GM19035 (cell line): ENCODE data around the gene JADE2.
"Not testable (repeated sequence)": the region's sequence is repeated elsewhere in the genome, so short reads cannot be mapped to it uniquely, and the experiment has no call there.

Experiments used
- ATAC-seq: cut with Tn5 transposase; IDR thresholded peaks from one replicate; pipeline ENCODE4 v1.9.1; 2021; ENCODE audit not compliant: unreplicated experiment

The JADE2 gene

DNA sequence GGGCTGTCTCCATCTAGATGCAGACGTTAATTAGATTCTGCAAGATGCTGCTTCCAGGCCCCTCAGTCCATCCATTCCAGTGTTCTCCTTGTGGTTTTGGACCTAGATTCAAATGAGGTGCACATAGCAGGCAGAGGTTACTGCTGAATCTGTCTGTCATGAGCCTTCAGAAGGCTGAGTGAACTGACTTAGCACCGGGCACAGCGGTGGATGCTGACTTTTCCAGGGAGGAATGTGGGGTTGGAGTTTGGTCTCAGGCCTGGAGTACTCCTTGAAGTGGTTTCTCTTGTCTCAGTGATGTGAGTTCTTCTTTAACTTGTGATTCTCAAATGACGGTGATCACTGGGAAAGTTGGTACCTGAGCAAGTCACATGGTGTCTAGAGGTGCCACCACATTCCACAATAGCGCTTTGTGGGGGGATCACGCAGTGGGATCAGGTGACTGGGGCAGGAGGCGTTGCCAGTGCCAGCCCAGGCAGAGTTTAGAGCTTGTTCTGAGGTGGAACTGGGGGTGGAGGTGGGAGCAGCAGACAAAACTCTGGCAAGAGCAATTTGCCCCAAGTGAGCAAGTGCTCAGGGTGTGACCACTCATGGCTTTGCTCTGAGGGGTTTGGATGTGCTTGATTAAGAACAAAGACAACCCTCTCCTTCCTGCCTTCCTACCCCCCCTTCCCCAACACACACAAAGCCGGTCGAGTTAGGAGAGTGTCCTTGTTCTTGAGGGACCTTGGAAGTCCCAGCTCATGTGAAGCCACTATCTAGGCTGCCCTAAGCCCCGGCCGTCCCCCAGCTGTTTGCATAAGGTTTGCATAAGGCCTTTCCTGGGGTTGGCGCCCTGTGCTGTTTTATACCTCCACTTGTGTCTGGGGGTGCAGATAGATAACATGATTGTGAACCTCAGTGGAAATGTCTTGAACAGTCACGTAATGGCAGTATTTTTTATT is 25.1 kb downstream of the JADE2 start:
- ATAC-seq = no peak

DNA sequence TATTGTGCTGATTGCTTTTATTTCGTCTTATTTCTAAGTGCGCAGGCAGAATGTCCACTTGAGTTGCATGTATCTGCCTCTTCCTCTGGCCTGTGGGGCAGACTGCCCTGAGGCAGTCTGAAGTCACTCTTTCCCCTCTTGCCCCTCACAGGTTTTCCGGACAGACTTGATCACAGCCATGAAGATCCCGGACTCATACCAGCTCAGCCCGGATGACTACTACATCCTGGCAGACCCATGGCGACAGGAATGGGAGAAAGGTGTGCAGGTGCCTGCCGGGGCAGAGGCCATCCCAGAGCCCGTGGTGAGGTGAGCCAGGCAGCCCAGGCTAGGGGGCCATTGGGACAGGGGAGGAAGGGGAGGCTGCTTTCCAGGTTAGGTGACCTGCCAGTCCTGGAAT is 26.4 kb downstream of the JADE2 start:
- no peak for ATAC-seq

DNA sequence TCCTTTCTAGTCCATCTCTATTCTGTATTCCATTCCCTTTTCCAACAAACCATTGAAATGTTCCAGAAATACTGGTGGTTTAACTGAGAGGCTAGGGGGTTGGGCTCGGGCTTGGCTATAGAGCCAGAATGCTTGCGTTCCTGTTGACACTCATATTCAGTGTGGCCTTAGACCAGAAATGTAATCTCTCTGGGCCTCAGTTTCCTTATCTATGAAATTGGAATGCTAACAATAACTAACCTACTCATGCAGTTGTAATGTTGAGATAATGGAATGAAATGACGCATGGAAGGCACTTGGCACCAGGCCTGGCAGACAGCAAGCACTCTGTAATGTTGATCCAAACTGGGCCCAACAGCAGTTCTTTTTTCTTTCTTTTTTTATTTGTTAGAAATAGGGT is 26.8 kb downstream of the JADE2 start:
- no peak for ATAC-seq

DNA sequence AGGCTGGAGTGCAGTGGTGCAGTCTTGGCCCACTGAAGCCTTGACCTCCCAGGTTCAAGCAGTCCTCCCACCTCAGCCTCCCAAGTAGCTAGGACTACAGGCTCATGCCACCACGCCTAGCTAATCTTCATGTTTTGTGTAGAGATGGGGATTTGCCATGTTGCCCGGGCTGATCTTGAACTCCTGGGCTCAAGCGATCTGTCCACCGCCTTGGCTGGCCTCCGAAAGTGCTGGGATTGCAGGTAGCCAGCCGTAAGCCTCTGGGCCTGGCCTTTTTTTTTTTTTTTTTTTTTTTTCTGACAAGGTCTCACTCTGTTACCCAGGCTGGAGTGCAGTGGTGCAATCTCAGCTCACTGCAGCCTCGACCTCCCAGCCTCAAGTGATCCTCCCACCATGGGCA is 27.2 kb downstream of the JADE2 start:
- not testable (repeated sequence) for ATAC-seq

DNA sequence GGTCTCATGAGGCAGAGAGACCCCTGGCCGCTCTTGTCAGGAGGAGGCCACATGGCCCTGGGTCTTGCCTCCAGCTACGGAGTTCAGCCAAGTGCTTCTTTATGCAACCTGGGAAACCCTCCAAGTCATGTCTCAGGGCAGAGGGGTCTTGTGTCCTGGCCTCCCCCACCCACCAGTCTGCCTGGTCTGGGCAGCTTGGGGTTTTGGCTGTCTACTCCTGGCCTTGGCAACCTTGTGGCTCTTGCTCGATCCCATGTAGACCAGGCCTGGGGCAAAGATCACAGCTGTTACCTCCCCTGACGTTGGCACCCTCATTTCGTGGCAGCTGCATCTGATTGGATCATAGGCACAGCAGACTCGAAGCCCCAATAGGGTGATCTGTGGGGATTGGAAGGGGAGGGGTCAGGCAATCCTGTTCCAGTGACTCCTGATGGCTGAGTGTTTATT is 28.4 kb downstream of the JADE2 start:
- no peak for ATAC-seq

DNA sequence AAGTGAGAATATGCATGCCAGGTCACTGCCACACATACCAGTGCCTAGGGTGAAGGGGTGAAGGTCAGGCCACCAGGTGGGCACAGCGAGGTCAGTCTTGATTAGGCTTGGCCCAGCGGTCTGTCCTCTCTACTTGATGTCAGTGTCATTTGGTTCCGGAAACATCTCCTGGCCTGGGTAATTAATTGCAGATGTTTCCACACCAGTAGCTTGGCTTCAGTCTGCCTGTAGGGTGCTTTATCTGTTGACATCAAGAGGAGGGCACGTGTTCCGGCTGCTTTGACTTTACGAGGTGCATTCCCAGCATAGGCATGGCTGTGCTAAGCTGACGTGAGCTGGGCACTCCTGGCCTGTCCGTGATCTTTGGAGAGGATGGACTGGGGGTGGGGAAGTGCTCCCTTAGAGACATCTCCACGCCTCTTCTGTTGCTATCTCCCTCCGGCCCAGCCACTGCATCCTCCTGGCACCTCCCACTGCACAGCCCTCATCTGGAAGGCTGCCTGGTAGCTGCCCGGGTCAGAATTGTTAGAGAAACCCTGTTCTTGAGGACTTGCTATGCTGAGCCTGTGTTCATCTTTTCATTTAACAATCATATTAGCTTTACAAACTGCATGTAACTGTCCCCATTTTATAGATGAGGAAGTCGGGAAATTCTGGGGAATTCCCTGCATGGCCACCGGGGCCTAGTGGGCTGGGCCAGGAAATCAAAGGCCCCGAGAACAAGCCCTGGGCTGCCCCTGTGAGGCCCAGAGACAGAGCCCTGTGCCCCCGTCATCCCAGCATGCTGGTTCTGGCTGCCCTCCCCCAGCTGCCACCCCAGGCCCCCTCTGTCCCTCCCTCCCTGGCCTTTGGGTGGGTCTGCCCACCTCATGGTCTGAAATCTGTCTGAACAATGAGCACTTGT is 29.1 kb downstream of the JADE2 start:
- peak; percentile 48 for ATAC-seq

DNA sequence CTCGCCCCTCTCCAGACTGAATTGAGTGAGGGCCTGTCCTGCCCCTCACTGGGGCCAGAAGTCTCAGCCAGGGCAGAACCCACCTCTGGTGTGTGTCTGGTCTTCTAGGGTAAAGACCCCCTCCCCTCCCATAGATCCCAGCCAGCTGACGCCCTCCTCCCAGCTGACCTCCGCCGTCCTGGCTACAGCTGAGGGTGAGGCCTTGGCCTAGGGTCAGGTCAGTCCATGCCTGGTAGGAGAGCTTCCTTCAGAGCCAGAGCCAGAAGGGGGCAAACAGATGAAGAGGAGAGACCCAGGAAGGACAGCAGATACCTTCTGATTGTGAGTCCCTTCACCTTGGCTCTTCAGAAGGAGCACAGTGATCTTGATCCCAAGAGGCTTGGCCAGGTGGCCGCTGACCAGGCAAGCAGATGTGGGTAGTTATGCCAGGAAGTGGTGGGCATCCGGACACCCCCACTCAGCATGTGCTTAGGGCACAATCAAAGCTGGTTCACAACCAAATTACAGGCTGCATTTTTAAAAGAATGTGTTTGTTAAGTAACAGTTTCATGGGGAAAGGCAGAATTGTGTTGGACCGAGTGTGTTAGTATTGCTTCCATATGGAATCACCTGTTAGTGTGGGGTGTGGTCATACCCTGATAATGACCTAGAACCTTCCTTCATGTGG is 29.9 kb downstream of the JADE2 start:
- ATAC-seq = peak; percentile 5

DNA sequence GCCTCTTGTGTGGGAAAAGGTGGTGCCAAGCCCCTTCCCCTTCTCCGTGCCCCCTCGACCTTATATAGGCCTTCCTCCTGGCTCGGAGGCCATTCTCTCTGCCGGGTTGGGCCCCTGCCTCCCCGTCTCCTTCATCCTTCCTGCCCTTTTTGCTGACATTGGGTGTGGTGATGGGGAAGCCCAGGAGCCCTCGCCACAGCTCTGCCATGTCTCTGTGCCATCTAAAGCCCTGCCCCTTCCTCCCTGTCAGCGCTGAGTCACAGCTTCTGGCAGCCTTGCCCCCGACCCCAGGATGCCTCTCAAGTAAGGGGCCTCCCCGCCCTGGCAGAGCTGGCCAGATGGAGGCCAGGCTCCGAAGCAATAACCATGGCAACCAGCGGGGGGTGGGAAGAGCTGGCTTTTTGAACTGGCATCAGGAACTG is 30.4 kb downstream of the JADE2 start:
- ATAC-seq = no peak

DNA sequence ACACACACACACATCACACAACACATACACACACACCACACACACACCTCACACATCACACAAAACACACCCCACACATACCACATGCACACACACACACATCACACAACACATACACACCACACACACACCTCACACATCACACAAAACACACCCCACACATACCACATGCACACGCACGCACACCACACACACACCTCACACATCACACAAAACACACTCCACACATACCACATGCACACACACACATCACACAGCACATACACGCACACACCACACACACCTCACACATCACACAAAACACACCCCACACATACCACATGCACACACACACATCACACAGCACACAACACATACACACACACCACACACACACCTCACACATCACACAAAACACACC is 31.1 kb downstream of the JADE2 start:
- ATAC-seq = not testable (repeated sequence)

DNA sequence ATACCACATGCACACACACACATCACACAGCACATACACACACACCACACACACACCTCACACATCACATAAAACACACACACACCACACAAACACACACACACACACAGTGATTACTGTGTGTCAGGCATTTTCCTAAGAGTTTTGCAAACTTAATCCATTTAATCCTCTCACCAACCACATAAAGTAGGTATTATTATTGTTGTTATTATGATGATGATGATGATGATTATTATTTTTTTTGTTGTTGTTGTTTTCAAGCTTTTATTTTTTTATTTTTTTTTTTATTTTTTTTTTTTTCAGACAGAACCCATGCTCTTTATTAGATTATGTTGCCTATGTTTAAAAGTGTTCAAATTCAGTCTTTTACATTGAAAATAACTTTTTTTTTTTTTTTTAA is 31.5 kb downstream of the JADE2 start:
- ATAC-seq = no peak

DNA sequence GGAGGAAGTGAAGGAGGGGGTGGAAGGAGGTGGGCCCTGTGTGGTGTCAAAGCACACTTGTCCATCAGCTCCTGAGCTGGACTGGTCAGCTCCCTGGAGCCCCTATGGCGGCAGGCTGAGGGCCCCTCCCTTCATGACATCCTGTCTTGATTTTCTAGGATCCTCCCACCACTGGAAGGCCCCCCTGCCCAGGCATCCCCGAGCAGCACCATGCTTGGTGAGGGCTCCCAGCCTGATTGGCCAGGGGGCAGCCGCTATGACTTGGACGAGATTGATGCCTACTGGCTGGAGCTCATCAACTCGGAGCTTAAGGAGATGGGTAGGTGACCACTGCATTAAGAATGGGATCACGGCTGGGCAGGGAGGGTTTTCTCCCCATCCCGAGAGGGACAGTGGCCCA is 34.2 kb downstream of the JADE2 start:
- no peak for ATAC-seq

DNA sequence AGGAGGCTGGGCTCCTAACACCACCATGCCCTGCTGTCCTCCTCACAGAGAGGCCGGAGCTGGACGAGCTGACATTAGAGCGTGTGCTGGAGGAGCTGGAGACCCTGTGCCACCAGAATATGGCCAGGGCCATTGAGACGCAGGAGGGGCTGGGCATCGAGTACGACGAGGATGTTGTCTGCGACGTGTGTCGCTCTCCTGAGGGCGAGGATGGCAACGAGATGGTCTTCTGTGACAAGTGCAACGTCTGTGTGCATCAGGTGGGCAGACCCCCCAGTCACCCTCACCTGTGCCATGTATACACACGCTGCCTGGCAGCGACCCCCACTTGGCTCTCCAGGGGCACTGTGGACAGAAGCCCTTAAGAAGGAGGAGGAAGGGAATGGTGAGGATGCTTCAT is 35.2 kb downstream of the JADE2 start:
- ATAC-seq = no peak

DNA sequence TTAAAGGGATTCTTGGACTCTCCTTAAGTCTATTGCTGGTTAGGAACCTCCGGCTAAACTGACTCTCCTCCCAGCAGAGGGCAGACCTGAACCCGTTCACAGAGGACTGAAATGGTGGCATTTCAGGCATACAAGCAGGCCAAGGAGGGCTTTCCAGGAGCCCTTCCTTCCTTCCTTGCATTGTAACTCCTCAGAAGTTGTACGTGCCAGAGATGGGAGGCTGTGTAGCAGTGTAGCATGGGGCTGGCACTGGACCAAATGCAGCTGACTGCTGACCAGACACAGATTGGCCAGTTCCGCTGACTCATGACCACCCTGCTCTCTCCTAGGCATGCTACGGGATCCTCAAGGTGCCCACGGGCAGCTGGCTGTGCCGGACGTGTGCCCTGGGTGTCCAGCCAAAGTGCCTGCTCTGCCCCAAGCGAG is 36.4 kb downstream of the JADE2 start:
- ATAC-seq = no peak

DNA sequence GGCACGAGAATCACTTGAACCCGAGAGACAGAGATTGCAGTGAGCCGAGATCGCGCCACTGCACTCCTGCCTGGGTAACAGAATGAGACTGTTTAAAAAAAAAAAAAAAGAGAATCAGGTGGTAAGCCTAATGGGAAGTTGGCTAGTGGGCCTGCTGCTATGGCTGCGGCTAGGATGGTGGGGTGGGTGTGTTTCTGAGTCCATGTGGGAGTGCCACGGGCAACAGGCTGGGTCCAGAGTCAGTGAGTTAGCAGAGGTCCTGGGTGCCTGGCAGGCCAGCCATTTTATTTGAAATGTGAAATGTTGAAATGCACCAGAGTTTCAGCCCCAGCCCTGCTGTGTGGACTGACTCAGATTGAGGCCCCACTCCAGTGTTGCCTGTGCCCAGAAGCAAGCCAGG is 37.8 kb downstream of the JADE2 start:
- ATAC-seq = no peak

DNA sequence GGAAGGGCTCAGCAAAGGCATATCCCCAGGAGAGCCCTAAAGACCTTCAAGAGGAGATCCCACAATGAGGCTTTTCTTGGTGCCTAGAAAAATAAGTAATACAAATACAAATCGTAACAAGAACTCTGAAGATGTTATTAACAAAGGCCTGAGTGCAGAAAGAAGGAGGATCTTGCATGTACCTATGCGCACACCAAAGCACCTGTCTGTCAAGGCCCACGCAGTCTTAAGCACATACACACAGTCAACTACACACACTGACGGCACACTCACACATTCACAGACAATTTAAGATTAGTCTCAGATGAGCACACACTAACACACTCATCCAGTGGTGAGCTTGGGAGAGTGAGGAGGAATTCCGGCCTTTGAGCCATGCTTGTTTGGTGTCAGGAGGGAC is 38.5 kb downstream of the JADE2 start:
- no peak for ATAC-seq

DNA sequence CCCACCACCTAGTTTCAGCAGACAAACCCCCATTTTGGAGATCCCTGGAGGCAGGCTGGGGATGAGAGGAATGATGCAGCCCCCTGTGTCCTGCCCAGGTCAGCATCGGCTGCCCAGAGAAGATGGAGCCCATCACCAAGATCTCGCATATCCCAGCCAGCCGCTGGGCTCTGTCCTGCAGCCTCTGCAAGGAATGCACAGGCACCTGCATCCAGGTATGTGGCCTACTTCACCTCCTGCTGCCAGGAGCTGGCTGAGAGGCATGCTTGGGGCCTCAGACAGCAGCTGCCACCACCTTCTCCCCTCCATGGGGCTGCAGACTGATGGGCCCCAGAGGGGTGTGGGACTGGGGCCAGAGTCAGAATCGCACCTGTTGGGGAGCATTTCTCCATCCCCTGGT is 38.9 kb downstream of the JADE2 start:
- ATAC-seq = no peak

DNA sequence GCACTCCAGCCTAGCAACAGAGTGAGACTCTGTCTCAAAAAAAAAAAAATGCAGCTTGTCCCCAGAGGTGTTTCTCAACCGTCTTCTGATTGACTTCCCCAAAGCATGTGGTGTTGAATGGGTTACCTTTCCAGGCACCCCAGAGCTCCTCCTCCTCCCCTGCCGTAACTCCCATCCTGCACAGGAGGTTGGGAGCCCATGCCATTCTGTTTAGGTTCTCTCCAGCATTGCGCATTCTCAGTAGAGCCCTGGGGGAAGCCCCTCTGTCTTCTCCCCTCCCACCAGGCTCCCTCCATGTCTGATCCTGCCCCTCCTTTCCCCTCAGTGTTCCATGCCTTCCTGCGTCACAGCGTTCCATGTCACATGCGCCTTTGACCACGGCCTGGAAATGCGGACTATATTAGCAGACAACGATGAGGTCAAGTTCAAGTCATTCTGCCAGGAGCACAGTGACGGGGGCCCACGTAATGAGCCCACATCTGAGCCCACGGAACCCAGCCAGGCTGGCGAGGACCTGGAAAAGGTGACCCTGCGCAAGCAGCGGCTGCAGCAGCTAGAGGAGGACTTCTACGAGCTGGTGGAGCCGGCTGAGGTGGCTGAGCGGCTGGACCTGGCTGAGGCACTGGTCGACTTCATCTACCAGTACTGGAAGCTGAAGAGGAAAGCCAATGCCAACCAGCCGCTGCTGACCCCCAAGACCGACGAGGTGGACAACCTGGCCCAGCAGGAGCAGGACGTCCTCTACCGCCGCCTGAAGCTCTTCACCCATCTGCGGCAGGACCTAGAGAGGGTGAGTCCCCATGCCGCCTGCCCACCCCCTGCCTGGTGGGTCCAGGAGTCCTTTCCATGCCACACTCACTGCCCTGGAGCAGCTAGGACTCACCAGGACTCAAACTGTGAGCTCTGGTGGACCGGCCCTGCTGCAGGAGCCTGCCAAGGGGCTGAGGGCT is 40.6 kb downstream of the JADE2 start:
- no peak for ATAC-seq

DNA sequence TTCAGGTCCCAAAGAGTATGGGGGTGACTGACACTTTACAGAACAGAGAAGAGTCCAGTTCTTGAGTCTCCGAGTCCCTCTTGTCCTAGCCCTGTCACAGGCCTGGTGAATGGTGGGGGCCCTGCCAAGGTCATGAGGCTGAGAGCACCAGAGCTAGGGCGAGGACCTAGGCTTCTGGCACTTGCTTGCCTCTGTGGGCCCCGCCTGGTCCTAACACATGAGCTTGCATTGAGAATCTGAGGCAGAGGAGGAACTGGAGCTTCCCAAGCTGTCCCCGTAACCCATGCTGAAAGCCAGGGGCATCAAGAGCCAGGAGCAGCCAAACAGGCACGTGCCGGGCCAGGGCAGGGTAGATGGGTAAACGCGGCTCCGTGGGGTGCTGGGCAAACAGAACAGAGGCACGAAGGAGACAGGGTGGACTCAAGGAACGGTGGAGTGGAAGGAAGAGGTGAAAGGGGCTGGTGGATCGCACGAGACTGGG is 41.3 kb downstream of the JADE2 start:
- no peak for ATAC-seq

DNA sequence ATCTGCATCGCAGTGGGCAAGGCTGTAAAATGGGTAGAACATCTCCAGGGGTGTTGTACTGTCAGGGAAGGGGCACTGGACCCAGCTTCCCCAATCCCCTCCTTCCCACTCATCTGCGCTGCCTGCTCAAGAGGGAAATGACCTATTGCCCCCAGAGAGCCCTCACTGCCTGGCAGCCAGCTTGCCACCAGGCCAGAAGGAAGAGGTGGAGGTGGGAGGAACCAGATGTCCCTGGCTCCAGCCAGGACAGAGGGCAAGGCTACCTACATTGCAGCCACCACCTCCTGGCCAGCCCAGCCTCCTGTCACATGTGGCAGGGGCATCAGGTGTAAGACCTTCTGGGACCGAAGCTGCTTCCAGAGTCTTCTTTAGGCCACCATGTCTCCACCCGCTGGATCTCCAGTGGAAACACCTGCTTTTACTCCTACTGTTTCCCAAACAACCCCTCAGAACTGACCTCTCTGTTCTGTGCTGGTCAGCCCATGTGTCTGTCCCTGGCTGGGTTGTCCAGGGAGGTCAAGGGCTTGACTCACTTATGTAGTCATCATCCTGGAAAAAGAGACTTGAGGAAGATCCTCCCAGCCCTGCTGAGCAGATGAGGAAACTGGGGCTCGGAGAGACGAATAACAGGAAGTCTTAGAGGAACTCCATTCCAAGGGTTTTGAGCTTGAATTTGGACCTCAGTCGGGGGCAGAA is 42.3 kb downstream of the JADE2 start:
- no peak for ATAC-seq
